ENCODE measurements around the gene TMEM203. TPM values are rescaled to one million over a fixed set of nuclear protein-coding genes. Genes with fewer than 3 reads are reported as not detected.
A peak's percentile ranks its signal among the peaks of the same experiment; 100 is the strongest.

The TMEM203 gene
- total and polyA plus RNA-seq, 2 of the 13 experiments (the other 11 are each of a cell fraction or from before 2014, with no cell fraction given): 23.4 to 36.7 TPM

DNA sequence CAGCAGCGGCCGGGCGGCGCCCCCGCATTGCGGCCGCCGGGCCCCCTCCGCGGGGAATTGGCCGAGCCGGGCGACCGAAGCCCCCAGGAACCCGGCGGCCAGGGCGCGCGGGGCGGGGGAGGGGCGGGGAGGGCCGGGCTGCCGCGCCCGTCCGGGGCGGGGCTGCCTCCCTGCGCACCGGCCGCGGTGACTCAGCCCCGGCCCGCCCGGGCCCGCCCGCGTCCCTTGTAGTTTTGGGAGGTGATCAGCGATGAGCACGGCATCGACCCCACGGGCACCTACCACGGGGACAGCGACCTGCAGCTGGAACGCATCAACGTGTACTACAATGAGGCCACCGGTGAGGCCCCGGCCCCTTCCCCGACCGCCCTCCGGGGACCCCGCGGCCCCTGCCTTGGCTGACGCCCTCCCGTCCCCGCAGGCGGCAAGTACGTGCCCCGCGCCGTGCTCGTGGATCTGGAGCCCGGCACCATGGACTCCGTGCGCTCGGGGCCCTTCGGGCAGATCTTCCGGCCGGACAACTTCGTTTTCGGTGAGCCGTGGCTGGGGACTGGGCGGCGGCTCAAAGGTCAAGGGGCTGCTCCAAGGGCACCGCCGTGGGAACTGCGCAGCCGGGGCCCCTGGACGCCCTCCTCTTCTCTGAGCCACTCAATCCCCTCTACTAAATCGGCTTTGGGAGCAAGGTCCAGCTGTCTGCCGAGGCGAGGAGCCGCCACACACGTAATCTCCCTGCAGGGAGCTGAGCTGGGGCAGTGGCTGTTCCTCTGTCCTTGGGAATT is 36.2 kb upstream of the TMEM203 start (continued):
- TF ChIP-seq ZNF577 (CRISPR knock-in tag; IDR thresholded peaks at IDR 0.05; ENCODE audit: borderline replicate concordance, low read depth): no peak
- TF ChIP-seq ZNF678 (CRISPR knock-in tag; IDR thresholded peaks at IDR 0.05): no peak
- no peak for TF ChIP-seq FOXC1 (CRISPR knock-in tag; IDR thresholded peaks at IDR 0.05; ENCODE audit: borderline replicate concordance)
- no peak for TF ChIP-seq ZNF329 (CRISPR knock-in tag; IDR thresholded peaks at IDR 0.05; ENCODE audit: low read depth)
- no peak for TF ChIP-seq NR2F2 (IDR thresholded peaks at IDR 0.05; ENCODE audit: borderline replicate concordance, low read depth)
- TF ChIP-seq CBX1 (IDR thresholded peaks at IDR 0.05; ENCODE audit: low read depth): no peak
- peak; percentile 87 for TF ChIP-seq RBFOX2 (IDR thresholded peaks at IDR 0.05; ENCODE audit: low read depth, low read length)
- TF ChIP-seq, protein P1, sequence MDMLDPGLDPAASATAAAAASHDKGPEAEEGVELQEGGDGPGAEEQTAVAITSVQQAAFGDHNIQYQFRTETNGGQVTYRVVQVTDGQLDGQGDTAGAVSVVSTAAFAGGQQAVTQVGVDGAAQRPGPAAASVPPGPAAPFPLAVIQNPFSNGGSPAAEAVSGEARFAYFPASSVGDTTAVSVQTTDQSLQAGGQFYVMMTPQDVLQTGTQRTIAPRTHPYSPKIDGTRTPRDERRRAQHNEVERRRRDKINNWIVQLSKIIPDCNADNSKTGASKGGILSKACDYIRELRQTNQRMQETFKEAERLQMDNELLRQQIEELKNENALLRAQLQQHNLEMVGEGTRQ (IDR thresholded peaks at IDR 0.05; ENCODE audit: low read depth, low read length): no peak
- TF ChIP-seq, protein P1 (CRISPR knock-in tag; IDR thresholded peaks at IDR 0.05; ENCODE audit: borderline replicate concordance): no peak
- TF ChIP-seq TBL1XR1 (IDR thresholded peaks at IDR 0.05; ENCODE audit: borderline replicate concordance, low read length, partially characterized antibody): no peak
- TF ChIP-seq RERE (CRISPR knock-in tag; IDR thresholded peaks at IDR 0.05; ENCODE audit: low read depth): no peak
- TF ChIP-seq NR3C1 (CRISPR knock-in tag; IDR thresholded peaks at IDR 0.05): no peak
- peak; percentile 73 for TF ChIP-seq ZNF883 (CRISPR knock-in tag; IDR thresholded peaks at IDR 0.05; ENCODE audit: not compliant biosample characterization)
- TF ChIP-seq, protein P2, sequence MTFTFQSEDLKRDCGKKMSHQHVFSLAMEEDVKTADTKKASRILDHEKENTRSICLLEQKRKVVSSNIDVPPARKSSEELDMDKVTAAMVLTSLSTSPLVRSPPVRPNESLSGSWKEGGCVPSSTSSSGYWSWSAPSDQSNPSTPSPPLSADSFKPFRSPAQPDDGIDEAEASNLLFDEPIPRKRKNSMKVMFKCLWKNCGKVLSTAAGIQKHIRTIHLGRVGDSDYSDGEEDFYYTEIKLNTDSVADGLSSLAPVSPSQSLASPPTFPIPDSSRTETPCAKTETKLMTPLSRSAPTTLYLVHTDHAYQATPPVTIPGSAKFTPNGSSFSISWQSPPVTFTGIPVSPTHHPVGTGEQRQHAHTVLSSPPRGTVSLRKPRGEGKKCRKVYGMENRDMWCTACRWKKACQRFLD (CRISPR knock-in tag; IDR thresholded peaks at IDR 0.05; ENCODE audit: borderline replicate concordance): no peak
- 0 out of 2 replicates have a peak, but pooled peaks have one; percentile 33 for TF ChIP-seq ZSCAN5A (CRISPR knock-in tag; IDR thresholded peaks at IDR 0.05; ENCODE audit: borderline replicate concordance)
- no peak for TF ChIP-seq RFXANK (CRISPR knock-in tag; IDR thresholded peaks at IDR 0.05)
- TF ChIP-seq SP5 (CRISPR knock-in tag; IDR thresholded peaks at IDR 0.05; ENCODE audit: borderline replicate concordance, low read depth): 0 out of 2 replicates have a peak, but pooled peaks have one; percentile 4
- TF ChIP-seq MIER2 (CRISPR knock-in tag; IDR thresholded peaks at IDR 0.05): no peak
